Left ventricle myocardium superior (tissue), 1 donor: ENCODE data around the gene FBL. TPM values are rescaled to one million over a fixed set of nuclear protein-coding genes. Genes with fewer than 3 reads are reported as not detected.

Experiments
- ATAC-seq: fragments of 200-7000 bp; cut with Tn5 transposase; one replicate; pipeline ENCODE4 v1.9.1; 2020; ENCODE audit warnings: mild to moderate bottlenecking, moderate library complexity
- DNase-seq: peaks from one replicate; pipeline ENCODE4 v3.0.0-alpha.2; 2020
- intact Hi-C: fragments of 100-400 bp; cut with micrococcal nuclease; formaldehyde crosslinking; loops from one replicate; pipeline ENCODE4 v1.11.0; 2022
- total RNA-seq: library from RNA; stranded (reverse); fragmentation: NEBNext Ultra II Directional; extraction: Animal tissue kit (Norgen Biotek cat#: 25700); gene quantifications from one replicate; pipeline ENCODE4 v1.2.1, GENCODE V29; 2021
- donor health status: DM: no; HTN: yes; CAD: no; lungs with severe emphysema.

FBL gene
- total RNA-seq, 1 donor from 2014 or later = 57.3 TPM

DNA sequence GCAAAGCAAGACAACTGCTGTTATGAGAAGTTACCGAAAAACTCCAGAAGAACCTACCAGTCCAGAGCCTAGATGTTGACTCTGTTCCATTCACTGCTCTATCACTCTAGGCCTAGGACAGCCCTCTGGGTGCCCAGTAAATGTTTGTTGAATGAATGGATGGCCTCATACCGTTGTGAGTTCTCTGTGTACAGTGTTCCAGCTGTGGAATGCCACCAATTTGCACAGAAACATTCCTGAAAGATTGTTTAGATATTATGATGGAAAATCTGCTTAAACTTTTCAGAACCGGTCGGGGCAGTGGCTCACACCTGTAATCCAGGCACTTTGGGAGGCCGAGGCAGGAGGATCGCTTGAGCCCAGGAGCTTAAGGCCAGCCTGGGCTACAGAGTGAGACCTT is 1.3 kb upstream of the FBL start:
- ATAC-seq = no peak
- intact Hi-C loops = loop anchor here (10.0 kb wide), 1 partner anchor 53 kb away; no protein-coding TSS in a partner anchor
- DNase-seq = no peak

DNA sequence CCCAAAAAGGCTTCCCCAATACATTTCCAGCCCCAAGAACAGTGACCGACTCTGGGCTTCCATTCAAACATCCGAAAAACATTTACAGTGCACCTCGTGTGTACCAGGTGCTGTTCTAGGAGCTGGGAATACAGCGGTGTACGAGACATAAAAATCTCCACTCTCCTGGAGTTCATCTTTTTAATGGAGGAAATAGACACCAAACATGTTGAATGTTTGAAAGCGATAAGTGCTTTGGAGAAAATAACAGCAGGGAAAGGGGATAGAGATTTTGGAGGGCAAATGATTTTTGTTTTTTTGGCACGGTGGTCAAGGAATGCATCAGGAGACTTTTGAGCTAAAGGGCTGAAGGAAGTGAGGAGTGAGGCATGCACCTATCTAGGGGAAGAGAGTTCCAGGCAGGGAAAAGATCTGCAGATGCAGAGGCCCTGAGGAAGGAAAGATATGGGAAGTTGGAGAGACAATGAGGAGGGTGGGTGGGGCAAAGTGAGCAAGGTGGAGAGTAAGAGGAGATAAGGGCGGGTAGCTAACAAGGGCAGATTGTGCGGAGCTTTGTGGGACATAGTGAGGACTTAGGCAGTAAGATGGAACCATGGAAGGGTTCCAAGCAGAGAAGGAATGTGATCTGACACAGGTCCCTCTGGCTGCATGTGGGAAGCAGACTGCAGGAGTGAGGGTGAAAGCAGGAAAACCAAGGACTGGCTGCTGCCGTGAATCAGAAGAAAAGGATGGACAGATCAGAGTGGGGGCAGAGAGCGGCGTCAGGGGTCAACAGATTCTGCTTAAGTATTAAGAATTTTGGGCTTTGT is 703 bp upstream of the FBL start:
- intact Hi-C loops = loop anchor here (10.0 kb wide), 1 partner anchor 52 kb away; no protein-coding TSS in a partner anchor
- ATAC-seq = peak; percentile 24
- DNase-seq = no peak

- DNase-seq (no peak), ATAC-seq (peak; percentile 18)
- intact Hi-C loops = loop anchor here (10.0 kb wide), 1 partner anchor 51 kb away; no protein-coding TSS in a partner anchor
These were observed 621 bp downstream of the FBL start for GRCh38 chr19:39845584-39845932.

GRCh38 chr19:39845172-39845571 is 1.0 kb downstream of the FBL start:
- intact Hi-C loops = loop anchor here (10.0 kb wide), 1 partner anchor 50 kb away; no protein-coding TSS in a partner anchor

GRCh38 chr19:39843919-39844793 is 2.0 kb downstream of the FBL start:
- ATAC-seq (no peak), DNase-seq (no peak)
- intact Hi-C loops = loop anchor here (10.0 kb wide), 1 partner anchor 49 kb away; no protein-coding TSS in a partner anchor

More at GRCh38 chr19:39845172-39845571, 1.0 kb downstream of the FBL start:
- no peak for ATAC-seq
- DNase-seq = no peak

DNA sequence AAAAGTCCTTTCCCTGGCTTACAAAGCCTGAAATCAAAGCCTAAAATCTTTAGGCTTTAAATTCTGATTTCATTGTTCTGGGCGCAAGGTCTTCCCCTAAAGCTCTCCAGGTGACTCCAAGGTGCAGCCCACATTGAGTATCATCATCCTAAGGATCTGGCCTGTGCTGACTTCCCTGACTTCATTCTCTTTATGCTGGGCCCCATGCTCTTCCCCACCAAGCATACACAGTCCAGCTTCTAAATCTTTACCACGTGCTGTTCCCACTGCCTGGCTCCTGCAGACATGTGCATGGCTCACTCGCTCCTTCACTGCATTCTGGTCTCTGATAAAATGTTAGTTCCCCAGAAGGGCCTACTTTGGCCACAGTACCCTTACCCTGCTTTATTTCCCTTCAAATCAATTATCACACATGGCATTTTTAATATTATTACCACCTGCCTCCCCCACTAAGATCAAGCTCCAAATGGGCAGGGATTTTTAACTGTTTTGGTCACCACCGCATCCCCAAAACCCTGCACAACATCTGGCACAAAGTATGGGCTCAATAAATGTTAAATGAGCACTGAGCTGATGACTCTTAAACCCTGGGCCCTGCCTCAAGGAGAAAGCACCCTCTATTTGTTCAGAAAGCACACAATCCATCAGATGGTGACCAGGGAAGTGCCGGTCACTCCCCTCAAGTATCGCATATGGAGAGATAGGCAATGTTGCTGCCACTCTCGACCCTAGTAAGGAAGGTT is 3.3 kb downstream of the FBL start:
- no peak for DNase-seq
- intact Hi-C loops = loop anchor here (10.0 kb wide), 1 partner anchor 48 kb away; no protein-coding TSS in a partner anchor
- no peak for ATAC-seq

DNA sequence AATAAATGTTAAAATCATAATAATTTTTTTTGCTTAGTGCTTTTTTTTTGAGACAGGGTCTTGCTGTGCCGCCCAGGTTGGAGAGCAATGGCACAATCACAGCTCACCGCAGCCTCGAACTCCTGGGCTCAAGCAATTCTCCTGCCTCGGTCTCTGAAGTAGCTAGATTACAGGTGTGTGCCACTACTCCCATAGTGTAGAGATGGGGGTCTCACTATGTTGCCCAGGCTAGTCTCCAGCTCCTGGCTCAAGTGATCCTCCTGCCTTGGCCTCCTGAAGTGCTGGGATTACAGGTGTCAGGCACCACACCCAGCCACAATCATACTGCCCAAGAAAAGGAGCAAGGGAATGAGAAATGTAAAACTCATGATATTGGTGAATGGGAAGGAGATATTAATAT is 5.1 kb downstream of the FBL start:
- DNase-seq (no peak), ATAC-seq (no peak)
- intact Hi-C loops = loop anchor here (10.0 kb wide), 1 partner anchor 46 kb away; no protein-coding TSS in a partner anchor

- ATAC-seq = no peak
- DNase-seq = no peak
- intact Hi-C loops = loop anchor here (10.0 kb wide), 1 partner anchor 46 kb away; no protein-coding TSS in a partner anchor
These were observed 5.7 kb downstream of the FBL start for GRCh38 chr19:39840492-39840891.

DNA sequence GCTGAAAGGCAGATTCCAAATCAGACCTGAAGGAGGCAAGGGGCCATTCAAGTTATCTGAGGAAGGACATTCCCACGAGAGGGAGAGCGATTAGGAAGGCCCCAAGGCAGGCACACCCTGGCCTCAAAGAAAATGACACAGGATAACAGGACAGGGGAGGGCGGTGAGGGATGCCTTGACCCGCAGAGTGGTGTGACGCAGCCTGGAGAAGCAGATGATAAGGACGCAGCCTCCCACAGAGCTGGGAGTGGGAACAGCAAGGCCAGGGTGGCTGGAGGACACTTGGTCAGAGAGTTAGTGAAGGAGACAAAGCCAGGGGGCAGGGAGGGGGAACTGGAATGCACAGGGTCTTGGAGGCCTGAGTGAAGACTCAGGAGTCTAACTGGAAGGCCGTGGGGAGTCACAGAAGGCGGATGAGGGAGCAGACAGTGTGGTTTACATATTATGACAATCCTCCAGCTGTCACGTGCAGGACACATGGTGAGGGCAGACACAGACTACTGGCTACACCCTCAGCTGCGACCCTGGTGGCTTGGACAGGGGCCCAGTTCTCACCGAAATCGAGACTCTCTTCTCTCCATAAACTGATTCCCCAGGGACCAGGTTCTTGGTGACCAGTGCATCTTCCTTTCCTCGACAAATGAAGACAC is 6.4 kb downstream of the FBL start:
- intact Hi-C loops = loop anchor here (10.0 kb wide), 1 partner anchor 45 kb away; no protein-coding TSS in a partner anchor
- ATAC-seq = no peak
- DNase-seq = no peak

GRCh38 chr19:39838569-39838968 is 7.6 kb downstream of the FBL start:
- intact Hi-C loops = no loop called here
- ATAC-seq (no peak), DNase-seq (no peak)

DNA sequence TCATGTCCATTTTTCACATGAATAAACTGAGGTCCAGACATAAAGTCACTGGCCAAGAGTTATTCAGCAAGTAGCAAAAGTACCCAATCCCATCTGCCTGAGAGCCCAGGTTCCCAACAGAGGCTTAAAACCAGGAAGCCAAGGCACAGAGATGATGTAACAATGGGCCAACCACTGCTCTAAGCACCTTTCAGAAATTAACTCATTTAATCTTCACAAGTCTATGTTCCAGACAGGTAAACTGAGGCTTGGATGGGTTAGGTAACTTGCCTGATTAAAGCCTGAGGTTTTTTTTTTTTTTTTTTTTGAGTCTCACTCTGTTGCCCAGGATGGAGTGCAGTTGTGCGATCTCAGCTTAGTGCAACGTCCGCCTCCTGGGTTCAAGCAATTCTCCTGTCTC is 8.2 kb downstream of the FBL start:
- DNase-seq (no peak), ATAC-seq (no peak)
- intact Hi-C loops = no loop called here

- no peak for DNase-seq
- ATAC-seq = no peak
- intact Hi-C loops = no loop called here
These were observed 11.8 kb downstream of the FBL start for GRCh38 chr19:39834287-39834841.

DNA sequence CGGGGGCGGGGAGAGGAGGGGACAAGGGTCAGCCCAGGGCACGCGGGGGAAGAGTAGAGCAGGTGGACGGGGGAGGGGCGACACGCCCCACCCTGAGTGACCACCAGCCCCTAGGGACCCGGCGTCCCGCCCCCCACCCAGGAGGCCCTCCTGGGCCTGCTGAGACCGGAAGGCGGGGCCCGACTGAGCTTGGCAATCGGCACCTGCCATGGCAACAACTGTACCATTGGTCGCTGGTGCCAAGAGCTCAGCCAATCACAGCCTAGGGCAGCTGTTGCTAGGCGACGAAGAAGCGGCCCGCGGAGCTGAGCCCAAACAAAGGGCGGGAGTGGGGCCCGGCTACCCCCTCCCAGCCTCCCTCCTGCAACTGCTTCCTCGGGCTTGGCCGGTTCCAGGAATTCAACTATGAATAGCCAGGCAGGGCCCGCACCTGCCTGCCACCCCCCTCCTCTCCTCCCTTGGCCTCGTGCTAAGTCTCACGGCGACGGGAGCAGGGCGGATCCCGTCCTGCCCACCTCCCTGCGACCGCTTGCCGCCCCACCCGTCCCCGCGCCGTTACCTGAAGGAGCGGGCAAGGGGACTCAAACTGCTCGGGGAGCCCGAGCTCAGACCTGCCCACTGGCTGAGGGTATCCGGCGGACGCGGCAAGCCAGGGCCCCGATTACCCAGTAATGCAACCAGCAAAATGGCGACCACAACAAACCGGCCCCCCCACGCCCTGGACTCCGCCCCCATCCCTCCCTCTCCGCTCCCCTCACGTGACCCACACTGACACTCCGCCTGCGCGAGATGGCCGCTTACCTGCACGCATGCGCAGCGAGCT is 12.5 kb downstream of the FBL start, which contains the start of gene DYRK1B:
DYRK1B (minus strand) TSS at position 699 of the 823 bp plus-strand sequence. CDS start 2,295 bp downstream, outside the sequence.
- peak; percentile 98 for DNase-seq
- intact Hi-C loops = no loop called here
- ATAC-seq = peak; percentile 91

- DNase-seq (no peak), ATAC-seq (no peak)
- intact Hi-C loops = no loop called here
These were observed 13.1 kb downstream of the FBL start for GRCh38 chr19:39833160-39833463.

GRCh38 chr19:39832341-39833083 is 13.7 kb downstream of the FBL start:
- ATAC-seq = no peak
- intact Hi-C loops = no loop called here

GRCh38 chr19:39831679-39832078 is 14.5 kb downstream of the FBL start:
- ATAC-seq = no peak
- DNase-seq = no peak
- intact Hi-C loops = no loop called here

More at GRCh38 chr19:39832341-39833083, 13.7 kb downstream of the FBL start:
- no peak for DNase-seq

- DNase-seq = no peak
- ATAC-seq = no peak
- intact Hi-C loops = no loop called here
These were observed 15.3 kb downstream of the FBL start for GRCh38 chr19:39830847-39831246.
